NCI-H526 treated with DMSO at 0.1 percent for 48 hours (cell line): Measurements from ENCODE around the gene PYGO2.
A peak's percentile ranks its signal among the peaks of the same experiment; 100 is the strongest.

Source experiments
- DNase-seq: peaks from one replicate; lab custom pipeline; 2025; lab: John Stamatoyannopoulos, UW

The PYGO2 gene

GRCh38 chr1:154960446-154961136 is 991 bp downstream of the PYGO2 start:
- DNase-seq = no peak

- no peak for DNase-seq
Measured at GRCh38 chr1:154959426-154959780, 2.2 kb downstream of the PYGO2 start.

DNA sequence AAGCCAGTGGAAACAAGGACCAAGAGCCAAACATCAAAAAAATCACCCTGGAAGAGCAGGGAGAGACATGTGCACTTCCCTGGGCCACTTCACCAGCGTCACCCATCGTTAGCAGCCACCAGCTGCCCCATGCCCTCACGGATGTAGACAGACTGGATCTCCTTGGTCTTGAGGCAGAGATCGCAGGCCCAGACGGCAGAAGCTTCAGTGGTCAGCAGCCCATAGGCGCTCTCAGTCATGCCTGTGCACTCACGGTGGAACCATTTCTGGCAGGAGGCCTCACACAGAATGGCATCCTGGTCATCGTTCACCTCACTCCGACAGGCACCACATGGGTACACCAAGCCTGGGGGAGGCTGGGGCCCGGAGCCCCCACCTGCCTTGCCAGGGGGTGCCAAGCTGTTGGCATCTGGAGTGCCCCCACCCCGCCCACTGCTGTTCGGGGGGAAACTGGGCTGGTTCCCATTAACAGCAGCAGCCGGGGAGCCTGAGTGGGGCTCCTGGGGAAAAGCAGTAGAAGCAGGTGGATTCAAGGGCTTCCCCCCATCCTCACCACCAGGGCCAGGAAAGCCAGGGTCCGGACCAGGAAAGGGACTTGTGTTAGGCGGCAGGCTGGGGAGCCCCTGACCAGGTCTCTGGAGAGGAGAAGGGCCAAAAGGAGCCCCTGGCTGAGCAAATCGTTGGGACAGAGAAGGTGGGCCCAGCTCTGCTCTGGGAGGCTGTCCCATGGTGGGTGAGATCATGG is 2.7 kb downstream of the PYGO2 start:
- DNase-seq = no peak

GRCh38 chr1:154958036-154958435 is 3.5 kb downstream of the PYGO2 start:
- no peak for DNase-seq

DNA sequence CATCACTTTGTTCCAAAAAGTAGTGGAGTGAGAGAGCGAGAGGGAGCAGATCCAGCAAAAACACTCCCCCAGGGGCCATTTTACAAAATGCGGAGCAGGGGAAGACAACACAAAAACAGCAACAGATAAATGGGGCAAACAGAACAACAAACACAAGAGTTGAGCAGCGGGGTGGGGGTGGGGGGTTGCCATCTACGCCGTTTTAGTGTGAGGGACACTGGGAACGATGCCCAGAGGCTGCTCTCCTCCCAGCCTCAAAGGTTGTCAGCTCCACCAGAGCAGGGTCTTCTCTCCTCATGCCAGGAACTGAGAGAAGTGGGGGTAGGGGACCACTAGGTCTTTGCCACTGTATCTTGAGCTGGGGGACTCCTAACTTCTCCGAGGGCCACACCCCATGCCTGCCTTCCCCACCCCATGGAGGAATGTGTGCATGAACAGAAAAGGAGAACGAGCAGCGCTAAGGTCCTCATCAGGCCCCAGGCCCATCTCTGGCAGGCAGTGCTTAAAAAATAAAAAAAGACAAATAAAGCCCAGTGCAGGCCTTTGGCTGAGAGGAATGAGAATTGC is 4.4 kb downstream of the PYGO2 start:
- no peak for DNase-seq

GRCh38 chr1:154956544-154956941 is 5.0 kb downstream of the PYGO2 start:
- no peak for DNase-seq

DNA sequence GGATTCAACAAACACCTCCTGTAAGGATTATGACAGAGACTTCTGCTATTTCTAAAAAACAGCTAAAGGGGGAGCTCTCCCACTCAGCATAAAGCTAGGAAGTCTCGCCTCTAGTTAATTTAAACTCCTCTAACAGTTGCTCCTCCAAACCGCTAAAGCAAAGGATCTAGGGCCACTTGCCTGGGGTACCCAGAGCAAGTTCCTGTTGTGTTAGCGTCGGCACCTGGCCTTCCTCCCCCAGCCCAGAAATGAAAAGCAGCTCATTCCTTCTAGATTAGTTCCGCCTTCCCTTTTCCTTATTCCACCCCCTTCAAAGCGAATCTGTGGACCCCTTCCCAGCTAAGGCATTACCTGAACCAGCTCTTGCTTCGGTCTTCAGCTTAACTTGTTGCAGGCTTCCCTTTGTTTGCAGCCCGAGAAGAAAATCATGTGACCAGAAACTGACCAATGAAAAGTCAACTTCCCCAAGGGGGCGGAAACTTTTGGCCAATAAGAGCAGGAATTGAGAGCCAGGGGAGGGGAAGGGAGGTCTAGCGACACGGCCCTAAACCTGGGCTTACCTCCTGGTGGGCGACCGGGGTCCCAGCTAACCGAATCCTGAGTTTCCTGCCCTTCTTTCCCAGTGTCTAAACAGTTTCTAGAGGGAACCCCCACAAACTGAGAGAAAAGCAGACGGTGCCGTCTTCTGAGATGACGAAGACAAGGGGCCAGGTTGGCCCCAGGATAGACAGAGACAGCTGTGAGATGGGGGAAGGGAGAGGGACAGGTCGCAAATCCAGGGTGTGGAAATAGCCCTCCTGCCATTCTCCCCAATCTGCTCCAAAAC is 5.7 kb downstream of the PYGO2 start, which contains the start of gene PBXIP1:
Gene PBXIP1 (minus strand): TSS at position 382 of the 826 bp plus-strand sequence. CDS start 2,378 bp downstream, outside the sequence.
- peak; percentile 98 for DNase-seq

GRCh38 chr1:154955039-154955717 is 6.4 kb downstream of the PYGO2 start:
- no peak for DNase-seq

GRCh38 chr1:154954541-154954940 is 7.0 kb downstream of the PYGO2 start:
- DNase-seq = no peak

- peak; percentile 98 for DNase-seq
Measured at GRCh38 chr1:154953611-154954038, 8.0 kb downstream of the PYGO2 start.

DNA sequence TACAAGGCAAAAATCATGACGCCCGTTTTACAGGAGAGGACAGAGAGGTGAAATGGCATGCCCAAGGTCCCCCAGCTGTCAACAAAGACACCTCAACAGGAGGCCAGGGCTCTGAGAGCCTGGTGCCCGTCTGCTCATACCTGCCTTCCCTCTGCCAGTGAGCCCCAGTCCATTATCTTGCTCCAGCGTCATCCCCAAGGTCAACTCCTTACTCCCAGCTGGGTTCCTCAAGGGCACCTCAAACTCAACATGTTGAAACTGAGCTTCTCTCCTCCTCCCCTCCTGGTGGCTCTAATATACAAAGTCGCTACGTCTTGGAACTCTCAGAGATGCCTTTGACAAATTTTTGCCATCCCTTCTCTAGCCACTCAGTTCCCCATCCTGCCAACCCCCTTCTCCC is 8.9 kb downstream of the PYGO2 start:
- DNase-seq = no peak

- DNase-seq = peak; percentile 69
Measured at GRCh38 chr1:154951901-154952657, 9.5 kb downstream of the PYGO2 start.

DNA sequence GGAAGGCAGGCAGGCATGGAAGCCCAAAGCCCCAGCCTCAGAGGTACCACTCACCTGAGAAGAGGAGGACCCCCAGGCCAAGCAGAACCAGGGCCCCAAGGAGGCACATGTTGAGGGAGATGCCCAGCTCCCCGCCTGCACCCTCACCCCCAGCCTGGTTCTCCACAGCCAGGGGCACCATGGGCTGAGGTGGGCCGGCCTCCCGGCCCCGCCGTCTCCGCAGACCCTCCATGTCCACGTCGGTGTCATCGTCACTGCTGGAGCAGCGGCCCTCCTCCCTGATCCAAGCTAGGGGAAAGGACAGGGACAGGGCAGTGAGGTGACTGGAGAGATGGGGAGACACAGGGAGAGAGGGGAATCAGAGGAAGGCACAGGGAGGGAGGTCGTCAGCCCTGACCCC is 13.5 kb downstream of the PYGO2 start:
- no peak for DNase-seq

DNA sequence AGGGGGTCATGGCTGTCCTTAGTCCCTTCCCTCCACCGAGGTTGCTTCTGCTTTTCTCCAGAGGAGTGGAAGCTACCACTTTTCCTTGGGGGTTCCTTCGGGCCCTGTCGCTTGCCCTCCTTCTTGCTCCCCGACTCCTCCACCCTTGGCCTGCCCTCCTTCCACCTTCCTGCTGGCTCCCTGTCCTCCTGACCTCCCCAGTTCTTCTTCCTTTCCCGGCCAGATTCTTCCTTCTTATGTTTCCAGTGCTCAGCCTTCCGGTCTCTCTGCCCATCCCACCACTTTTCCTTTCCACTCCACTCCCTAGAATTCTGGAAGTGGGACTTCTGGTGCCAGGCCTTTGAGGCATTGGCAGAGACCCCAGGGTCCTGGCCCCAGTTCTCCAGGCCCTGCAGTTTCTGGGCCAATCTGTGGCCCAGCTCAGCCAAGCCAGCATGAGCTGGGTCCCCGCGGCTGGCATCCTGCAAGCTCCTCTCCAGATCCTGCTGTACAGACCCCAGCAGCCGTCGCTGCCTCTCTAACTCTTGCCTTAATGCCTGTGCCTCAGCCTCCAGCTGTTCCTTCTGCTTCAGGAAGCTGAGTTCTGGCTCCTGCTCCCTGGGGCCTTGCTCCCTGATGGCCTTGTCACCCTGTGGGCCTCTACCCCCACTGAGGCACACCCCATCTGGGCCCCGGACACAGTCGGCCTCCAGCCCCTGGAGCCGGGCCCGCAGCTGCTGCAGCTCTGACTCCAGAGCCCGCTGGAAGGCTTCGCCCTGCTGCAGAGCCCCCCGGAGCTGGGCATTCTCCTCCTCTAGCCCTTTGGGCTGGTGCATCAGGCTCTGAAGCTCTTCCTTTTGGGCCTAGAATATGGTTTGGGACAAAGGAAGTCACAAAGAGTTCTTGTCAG is 15.4 kb downstream of the PYGO2 start:
- DNase-seq = no peak

GRCh38 chr1:154945160-154945961 is 16.2 kb downstream of the PYGO2 start:
- DNase-seq = no peak

GRCh38 chr1:154944401-154945159 is 17.0 kb downstream of the PYGO2 start:
- DNase-seq = peak; percentile 99

GRCh38 chr1:154943649-154944400 is 17.8 kb downstream of the PYGO2 start:
- DNase-seq = peak; percentile 69
